Stimulated activated CD8-positive, alpha-beta memory T cell treated with anti-CD3 and anti-CD28 coated beads, Interleukin-15, amount 100 ng/mL, for 4 hours (primary cell): ENCODE data around the gene COX6A2.

Experiments
- DNase-seq, 2 donors: peaks; one replicate each; pipeline ENCODE4 v3.0.0-alpha.2; 2020; ENCODE audit warnings: low read depth in 2 of 2

The COX6A2 gene

GRCh38 chr16:31428279-31428597 lies at the start of gene COX6A2:
COX6A2 (minus strand) TSS chr16:31428360; CDS start chr16:31428325, 35 bp downstream.
- no peak for DNase-seq

- no peak for DNase-seq
Observed at GRCh38 chr16:31477220-31478216, 49.4 kb upstream of the COX6A2 start.

- peak; percentile 71 to 75 for DNase-seq
Observed at GRCh38 chr16:31476303-31477219, 48.4 kb upstream of the COX6A2 start.

GRCh38 chr16:31475946-31476302 lies 47.8 kb upstream of the COX6A2 start:
- DNase-seq, result no peak

GRCh38 chr16:31474773-31475738 lies 46.9 kb upstream of the COX6A2 start:
- DNase-seq, result no peak

GRCh38 chr16:31474173-31474714 lies 46.1 kb upstream of the COX6A2 start:
- DNase-seq, result no peak

GRCh38 chr16:31473264-31473984 lies 45.3 kb upstream of the COX6A2 start:
- DNase-seq, result no peak

- no peak for DNase-seq
Observed at GRCh38 chr16:31472709-31473203, 44.6 kb upstream of the COX6A2 start.

GRCh38 chr16:31471875-31472708 lies 43.9 kb upstream of the COX6A2 start, which contains the start of gene TGFB1I1:
TGFB1I1 (plus strand) TSS chr16:31472152; CDS start chr16:31472189, 37 bp downstream.
- DNase-seq, result no peak

- no peak for DNase-seq
Observed at GRCh38 chr16:31471241-31471874, 43.2 kb upstream of the COX6A2 start.

GRCh38 chr16:31470615-31471014 lies 42.5 kb upstream of the COX6A2 start:
- DNase-seq, result no peak

- no peak for DNase-seq
Observed at GRCh38 chr16:31467858-31468257, 39.7 kb upstream of the COX6A2 start.

- no peak for DNase-seq
Observed at GRCh38 chr16:31467151-31467773, 39.1 kb upstream of the COX6A2 start.

GRCh38 chr16:31466381-31466841 lies 38.3 kb upstream of the COX6A2 start:
- no peak for DNase-seq

GRCh38 chr16:31465788-31466370 lies 37.7 kb upstream of the COX6A2 start:
- no peak for DNase-seq

- no peak for DNase-seq
Observed at GRCh38 chr16:31464781-31465260, 36.7 kb upstream of the COX6A2 start.

- DNase-seq, result no peak
Observed at GRCh38 chr16:31464348-31464769, 36.2 kb upstream of the COX6A2 start.
